Measurements from ENCODE around the gene PLCB1. TPM values are rescaled to one million over a fixed set of nuclear protein-coding genes. Genes with fewer than 3 reads are reported as not detected.

The PLCB1 gene
- total RNA-seq, 1 experiment from 2014 or later, result 6.8 TPM

- H3K27me3 ChIP-seq (replicated peaks; ENCODE audit: insufficient read depth, low read depth, low read length, poor library complexity), result no peaks in the 10 kb centered on the region
- POLR2A ChIA-PET (ENCODE audit: low non-redundant PET), result no interaction called here
- H3K4me3 ChIP-seq (ENCODE audit: low read depth, low read length, poor library complexity, severe bottlenecking), result no peak overlapping the region
- CTCF ChIA-PET, result no interaction called here
- DNase-seq (ENCODE audit: low spot score), result peak; percentile 25
- H3K9me3 ChIP-seq (ENCODE audit: low read depth, low read length, poor library complexity, severe bottlenecking), result no peaks in the 10 kb centered on the region
- intact Hi-C loops (cut with micrococcal nuclease; ENCODE audit: unreplicated experiment), result no loop called here
- no TSS peak for BruUV-seq (replicated peaks)
- H3K27ac ChIP-seq (ENCODE audit: low read depth, low read length, poor library complexity, severe bottlenecking), result no peak overlapping the region
- H3K4me1 ChIP-seq (ENCODE audit: insufficient read depth, low read length, poor library complexity, severe bottlenecking), result peaks cover 38% of the 10 kb centered on the region
- no peaks in the 10 kb centered on the region for H3K36me3 ChIP-seq (ENCODE audit: insufficient read depth, low read length, poor library complexity, severe bottlenecking)
- TF ChIP-seq CTCF (conservative IDR thresholded peaks at IDR 0.05; ENCODE audit: low read depth, low read length) (no peak), EZH2 (IDR thresholded peaks at IDR 0.05; ENCODE audit: borderline replicate concordance, low read depth, low read length, poor library complexity, severe bottlenecking) (no peak)
Measured at GRCh38 chr20:8421981-8422380, 289.9 kb downstream of the PLCB1 start.

- peaks cover 38% of the 10 kb centered on the region for H3K4me1 ChIP-seq (ENCODE audit: insufficient read depth, low read length, poor library complexity, severe bottlenecking)
- no TSS peak for BruUV-seq (replicated peaks)
- H3K9me3 ChIP-seq (ENCODE audit: low read depth, low read length, poor library complexity, severe bottlenecking), result no peaks in the 10 kb centered on the region
- H3K4me3 ChIP-seq (ENCODE audit: low read depth, low read length, poor library complexity, severe bottlenecking), result no peak overlapping the region
- no peak for DNase-seq (ENCODE audit: low spot score)
- no peak overlapping the region for H3K27ac ChIP-seq (ENCODE audit: low read depth, low read length, poor library complexity, severe bottlenecking)
- TF ChIP-seq CTCF (conservative IDR thresholded peaks at IDR 0.05; ENCODE audit: low read depth, low read length) (no peak), EZH2 (IDR thresholded peaks at IDR 0.05; ENCODE audit: borderline replicate concordance, low read depth, low read length, poor library complexity, severe bottlenecking) (no peak)
- ChIA-PET CTCF (no interaction called here), POLR2A (ENCODE audit: low non-redundant PET) (no interaction called here)
- intact Hi-C loops (cut with micrococcal nuclease; ENCODE audit: unreplicated experiment), result no loop called here
- H3K27me3 ChIP-seq (replicated peaks; ENCODE audit: insufficient read depth, low read depth, low read length, poor library complexity), result no peaks in the 10 kb centered on the region
- H3K36me3 ChIP-seq (ENCODE audit: insufficient read depth, low read length, poor library complexity, severe bottlenecking), result no peaks in the 10 kb centered on the region
Measured at GRCh38 chr20:8423482-8423881, 291.4 kb downstream of the PLCB1 start.

DNA sequence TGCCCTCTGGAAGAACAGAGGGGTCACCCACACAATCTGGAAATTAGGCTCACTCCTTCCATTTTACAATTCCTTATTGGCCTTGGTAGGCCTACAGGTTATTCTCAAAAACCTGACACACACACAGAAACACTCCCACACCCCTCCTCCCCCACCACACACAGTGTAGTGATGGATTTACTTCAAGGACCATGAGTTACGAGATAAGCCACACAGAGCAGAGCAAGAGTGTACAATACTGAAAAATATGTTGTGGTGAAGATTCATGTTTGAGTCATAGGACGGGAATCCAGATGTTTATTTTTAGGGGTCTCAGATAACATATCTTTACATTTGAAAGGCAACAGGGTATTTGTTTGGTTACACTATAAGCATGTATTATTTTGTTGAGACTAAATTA lies 291.9 kb downstream of the PLCB1 start:
- CTCF ChIA-PET, result no interaction called here
- no TSS peak for BruUV-seq (replicated peaks)
- Histone ChIP-seq H3K9me3 (ENCODE audit: low read depth, low read length, poor library complexity, severe bottlenecking) (no peaks in the 10 kb centered on the region), H3K27me3 (replicated peaks; ENCODE audit: insufficient read depth, low read depth, low read length, poor library complexity) (no peaks in the 10 kb centered on the region), H3K27ac (ENCODE audit: low read depth, low read length, poor library complexity, severe bottlenecking) (no peak overlapping the region), H3K4me1 (ENCODE audit: insufficient read depth, low read length, poor library complexity, severe bottlenecking) (peaks cover 38% of the 10 kb centered on the region), H3K4me3 (ENCODE audit: low read depth, low read length, poor library complexity, severe bottlenecking) (no peak overlapping the region), H3K36me3 (ENCODE audit: insufficient read depth, low read length, poor library complexity, severe bottlenecking) (no peaks in the 10 kb centered on the region)
- no peak for DNase-seq (ENCODE audit: low spot score)
- intact Hi-C loops (cut with micrococcal nuclease; ENCODE audit: unreplicated experiment), result no loop called here
- POLR2A ChIA-PET (ENCODE audit: low non-redundant PET), result no interaction called here
- TF ChIP-seq EZH2 (IDR thresholded peaks at IDR 0.05; ENCODE audit: borderline replicate concordance, low read depth, low read length, poor library complexity, severe bottlenecking) (no peak), CTCF (conservative IDR thresholded peaks at IDR 0.05; ENCODE audit: low read depth, low read length) (no peak)
